Activated gamma-delta T cell treated with Interleukin-2 at 50 U/mL for 16 hours (primary cell): ENCODE measurements around the gene RNF152.
A peak's percentile ranks its signal among the peaks of the same experiment; 100 is the strongest.

Experiments used
- DNase-seq: peaks from one replicate; pipeline ENCODE4 v3.0.0-alpha.2; 2020

Gene RNF152

DNA sequence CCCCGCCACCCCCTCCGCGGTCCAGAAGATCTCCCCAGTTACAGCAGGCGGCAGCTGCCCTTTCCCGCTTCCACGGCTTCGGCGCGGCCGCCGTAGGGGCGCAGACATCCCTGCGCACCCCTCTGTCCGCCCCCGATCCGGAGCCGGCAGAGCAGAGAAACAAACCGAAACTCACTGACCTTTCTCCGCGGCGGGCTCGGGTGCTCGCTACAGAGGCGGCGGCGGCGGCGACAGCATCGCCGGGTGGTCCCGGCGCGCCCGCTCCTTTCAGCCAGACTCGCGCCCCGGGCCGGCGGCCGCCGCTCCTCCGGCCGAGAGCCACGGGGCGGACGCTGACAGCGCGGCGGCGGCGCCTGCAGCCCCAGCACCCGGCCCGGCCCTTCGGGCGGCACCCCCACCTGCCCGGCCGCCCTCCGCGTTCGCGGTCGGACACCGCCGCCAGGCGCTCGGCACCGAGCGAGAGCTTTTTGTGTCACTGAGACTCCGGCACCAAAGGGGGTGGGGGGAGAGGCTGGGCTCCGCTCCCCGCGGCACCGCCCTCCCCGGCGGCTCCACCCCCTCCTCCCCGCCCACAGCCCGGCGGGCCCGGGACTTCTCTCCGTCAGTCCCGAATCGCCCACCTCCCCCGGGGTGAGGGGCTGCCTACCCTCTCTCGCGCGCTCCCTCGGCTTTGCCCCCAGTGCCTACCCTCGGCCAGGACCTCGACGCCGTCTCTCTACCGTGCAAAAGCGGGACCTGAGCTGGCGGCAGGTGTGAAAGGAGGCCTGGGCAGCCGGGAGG is 1.4 kb upstream of the RNF152 start:
- peak; percentile 49 for DNase-seq

DNA sequence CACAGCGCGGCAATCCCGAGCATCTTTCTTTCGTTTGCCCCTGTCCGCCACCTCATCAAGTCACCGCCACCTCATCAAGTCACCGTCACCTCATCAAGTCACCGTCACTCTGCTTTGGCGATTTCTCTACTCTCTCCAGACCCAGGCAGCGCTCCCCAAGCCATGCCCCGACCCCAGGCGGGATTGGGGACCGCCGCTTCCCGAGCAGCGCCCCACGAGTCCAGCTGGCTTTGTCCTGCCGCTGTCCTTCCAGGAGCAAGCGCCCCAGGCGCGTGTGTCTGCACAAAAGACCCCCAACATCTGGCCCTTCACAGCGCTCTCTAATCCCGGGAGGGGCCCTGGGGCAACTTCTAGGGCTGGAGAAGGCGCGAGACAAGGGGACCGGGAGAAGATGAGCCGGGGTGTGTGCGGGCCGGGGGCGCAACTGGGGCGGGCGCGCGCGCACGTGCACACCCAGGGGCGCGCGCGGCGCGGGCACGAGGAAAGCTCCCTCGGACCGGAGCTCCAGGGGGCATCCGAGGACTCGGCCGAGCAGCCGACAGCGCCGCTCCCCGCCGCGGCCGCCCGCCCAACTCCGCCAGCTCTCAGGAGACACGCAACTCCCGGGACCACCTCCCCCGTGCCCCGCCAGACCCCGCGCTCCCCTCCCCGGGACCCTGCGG is 633 bp upstream of the RNF152 start:
- DNase-seq, result peak; percentile 7

DNA sequence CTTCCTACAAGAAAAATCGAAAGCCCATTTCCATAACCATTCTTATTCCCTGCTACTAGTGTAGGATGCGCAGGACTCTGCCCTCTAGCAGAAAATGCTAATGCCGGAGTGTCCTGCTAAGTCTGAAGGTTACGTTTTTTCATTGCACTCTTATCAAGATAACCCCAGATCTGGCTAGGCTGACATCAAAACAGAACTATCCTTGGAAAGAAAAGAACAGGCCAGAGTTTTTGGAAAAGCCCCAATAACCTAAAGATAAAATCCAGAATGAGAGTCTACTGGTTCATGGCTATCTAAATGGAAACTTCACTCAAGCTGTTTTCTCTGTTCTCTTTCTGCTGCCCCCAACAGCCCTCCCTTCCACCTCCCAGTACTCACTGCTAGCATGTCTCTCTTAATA is 913 bp downstream of the RNF152 start:
- DNase-seq, result no peak

DNA sequence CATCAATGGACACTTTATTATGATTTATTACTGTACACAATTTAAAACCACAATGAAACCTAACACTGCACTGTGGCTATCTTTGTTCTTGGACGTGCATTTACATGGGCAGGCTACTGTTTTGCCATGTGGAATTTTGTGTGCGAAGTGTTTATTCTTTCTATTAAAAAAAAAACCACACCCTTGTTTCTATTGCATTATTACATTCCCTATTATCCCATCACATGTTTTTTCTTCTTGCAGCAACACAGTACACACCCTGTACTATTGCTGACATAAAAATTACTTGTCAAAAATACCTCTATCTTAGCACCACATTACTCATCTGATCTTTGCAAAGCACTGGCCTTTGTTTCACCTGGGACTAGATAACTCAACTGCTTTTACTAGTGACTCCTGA is 1.5 kb downstream of the RNF152 start:
- no peak for DNase-seq

DNA sequence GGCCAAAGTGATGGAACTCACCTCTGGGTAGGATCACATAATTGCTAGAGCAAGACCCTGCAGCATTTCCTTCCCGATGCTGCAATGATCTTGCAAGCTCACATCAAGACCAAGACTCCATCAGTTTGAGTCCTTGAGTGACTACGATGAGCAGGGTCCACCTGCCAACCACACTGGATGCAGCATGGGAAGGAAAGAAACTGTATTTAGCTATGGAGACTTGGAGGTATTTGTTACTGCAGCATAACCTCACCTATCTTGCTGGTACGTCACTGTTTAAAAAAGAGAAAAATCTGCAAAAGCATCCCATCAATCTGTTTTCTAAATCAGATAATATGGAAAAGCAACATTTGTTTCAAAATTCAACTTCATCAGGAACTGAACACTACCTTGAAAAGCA is 2.5 kb downstream of the RNF152 start:
- DNase-seq, result no peak

DNA sequence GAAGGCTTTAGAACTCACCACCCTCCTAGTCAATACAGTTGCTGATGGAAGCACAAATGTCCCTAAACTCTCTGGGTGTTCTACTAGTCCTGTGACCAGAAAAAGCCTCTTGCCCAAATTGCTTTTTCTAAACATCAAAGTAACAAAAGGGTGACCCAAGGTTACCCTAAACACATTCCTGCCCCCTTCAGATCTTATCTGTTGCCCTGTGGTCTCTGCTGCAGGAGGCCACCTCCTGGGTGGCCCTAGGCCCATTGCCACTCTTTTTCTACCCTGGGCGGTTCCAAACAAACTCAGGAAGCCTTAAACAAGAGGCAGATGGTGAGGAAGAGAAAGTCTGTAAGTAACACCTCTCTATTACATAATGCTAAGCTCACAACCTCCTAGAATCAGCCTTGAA is 3.3 kb downstream of the RNF152 start:
- DNase-seq, result no peak

DNA sequence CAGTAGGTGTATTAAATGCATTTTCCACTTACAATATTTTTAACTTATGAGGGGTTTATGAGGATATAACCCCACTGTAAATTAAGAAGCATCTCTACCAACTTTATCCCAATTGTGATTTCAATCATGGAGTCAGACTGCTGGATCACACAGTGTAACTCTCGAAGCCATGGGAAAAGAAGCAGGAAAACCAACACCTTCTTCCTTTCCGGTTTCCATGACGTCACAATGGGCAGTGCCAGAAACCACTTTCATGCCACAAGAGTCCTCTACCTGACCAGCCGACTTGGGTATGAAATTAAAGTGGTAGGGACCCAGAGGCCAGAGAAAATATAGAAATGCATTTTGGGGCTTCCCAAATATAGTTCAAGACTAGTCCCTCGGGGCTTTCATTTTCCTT is 4.2 kb downstream of the RNF152 start:
- DNase-seq, result no peak

DNA sequence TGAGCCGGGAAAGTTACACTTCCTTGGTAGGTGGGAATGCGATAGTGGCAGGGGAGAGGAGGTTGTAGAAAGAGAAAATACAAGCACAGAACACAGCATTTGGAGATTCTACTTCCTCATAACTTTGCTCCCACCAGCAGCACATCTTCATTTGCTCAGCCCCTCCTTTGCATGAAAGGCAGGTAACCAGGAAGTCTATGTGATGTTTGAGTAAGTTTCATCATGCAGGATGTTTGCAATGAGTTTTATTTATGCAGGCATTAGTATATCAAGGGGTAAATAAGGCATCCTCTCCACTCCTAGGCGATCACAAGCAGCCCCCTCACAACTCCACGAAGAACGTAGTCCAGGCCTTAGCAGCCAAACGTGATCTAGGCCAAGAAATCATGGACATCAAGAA is 5.0 kb downstream of the RNF152 start:
- DNase-seq, result no peak

DNA sequence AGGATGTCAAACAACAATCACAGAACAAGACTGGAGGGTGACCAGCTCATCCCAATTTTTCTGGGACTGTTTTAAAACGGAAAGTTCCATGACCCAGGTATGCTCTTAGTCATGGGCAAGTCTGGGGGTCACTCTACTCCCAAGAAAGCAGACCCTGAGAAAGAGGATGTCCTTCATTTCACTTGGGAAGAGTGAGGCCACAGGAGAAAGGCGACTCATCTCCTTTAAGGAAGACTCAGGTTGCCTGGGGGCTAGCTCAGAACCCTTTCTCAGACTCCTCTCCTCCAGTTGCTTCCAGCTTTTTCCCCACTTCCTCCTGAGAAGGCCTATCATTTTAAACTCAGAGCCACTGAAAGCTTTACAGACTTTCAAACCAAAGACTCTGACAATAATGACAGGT is 9.3 kb downstream of the RNF152 start:
- no peak for DNase-seq

DNA sequence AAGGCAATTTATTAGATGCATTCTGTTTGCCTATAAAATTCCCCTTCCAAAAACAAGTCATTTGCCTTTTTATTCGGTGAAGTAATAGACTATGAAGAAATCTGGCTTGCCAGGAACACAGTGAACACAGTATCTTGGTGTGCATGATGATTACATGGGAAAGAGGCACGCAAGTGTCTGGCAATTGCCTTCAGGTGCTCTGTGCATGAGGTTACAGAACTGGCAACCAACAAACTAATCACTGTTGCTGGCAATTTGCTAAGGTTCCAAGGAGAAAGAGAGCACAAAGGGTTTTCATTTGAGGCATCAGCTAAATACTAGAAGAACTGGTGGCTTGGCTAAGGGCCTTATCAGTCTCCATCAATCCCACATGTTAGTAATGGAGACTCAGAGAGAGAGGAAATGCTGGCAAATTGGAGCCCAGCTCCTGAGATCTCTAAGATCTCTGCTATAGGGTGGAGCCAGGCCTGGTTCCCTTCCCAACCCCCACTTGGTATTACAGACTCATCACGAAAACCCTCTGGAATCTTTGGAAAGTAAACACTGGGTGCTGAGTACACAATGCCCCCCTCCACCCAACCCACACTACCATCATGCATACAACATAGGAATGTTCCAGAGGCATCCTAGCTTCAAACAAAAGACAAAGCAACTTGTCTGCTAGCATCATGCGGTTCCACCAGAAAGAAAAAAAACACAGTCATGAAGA is 10.4 kb downstream of the RNF152 start:
- no peak for DNase-seq

DNA sequence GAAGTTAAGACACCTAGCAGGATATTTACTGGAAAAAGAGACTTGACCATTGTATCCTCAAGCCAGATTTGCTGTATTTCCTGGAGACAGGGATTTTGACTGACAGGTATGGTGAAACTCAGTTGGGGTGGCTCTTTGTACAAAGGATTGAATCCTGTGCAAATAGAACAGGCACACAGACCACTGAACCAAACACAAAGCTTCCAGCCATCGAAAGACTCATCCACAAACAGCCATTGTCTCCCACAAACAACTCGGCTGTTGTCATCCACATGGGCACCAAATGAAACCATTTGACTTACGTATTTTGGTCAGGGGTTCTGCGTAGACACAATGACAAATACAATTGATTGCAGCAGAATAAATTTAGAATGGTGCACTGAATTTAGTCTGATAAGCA is 15.9 kb downstream of the RNF152 start:
- no peak for DNase-seq

DNA sequence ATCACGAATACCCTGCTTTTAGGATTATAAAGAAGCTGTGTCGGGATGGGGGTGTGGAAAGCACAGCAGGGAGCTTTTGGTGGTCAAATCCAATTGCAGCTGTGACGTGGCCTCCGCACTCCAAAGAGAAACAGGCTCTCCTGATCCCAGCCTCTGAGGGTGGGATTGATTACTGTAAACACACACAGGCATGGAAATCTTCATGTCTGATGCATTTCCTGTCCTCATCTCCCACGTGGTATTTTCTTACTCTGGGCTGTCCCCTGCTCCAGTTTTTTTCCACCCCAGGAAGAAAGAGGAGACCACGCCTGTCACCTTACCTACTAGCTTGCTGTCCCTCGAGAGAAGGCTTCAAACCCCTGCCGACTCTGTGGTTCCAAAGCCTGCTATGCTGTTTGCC is 22.7 kb downstream of the RNF152 start:
- DNase-seq, result no peak

DNA sequence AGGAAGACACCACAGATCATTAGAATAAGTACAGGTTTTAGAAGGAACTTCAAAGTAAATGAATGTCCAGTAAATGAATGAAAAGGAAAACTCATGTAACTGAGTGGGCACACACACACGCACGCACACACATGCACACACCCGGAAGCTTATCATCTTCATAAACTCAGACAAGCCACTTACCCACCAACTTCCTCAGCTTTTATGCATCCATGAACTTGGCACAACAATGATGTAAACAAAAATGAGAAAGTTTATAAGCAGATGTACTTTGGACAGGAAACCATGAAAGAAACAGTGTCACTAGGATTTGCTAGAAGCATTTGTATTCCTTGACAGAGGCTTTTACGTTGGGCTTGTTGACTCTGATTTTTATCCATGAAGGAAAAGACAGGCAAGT is 23.2 kb downstream of the RNF152 start:
- no peak for DNase-seq

DNA sequence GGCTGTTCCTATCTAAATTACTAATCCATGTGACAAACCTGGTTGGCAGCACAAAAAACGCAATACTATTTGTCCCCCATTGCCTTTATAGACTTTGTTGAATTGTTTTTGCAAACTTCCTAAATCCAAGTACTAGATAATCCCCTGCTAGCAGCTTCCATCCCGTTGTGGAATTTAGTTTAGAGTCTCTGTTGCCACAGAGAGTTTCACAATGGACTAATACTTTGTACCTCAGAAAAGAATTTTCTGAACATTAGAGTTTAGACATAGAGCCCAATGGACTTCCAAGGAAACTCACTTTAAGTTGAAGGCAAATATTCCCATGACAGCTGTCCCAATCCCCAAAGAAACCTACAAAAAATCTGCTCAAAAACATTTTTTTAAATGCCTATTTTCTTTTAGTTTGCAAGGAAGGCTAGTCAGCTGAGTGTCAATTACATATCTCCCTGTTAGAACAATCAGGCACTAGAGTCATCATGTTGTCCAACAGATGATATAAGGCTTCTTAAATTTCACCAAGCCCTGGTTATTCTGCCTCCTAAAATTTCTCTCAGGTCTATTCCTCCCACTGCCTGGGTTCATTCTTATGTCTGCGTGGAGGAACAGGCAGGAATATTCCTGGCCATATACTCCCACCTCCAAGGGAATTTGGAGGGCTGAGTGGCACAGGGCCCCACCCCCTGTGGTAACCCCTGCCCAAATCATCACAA is 27.2 kb downstream of the RNF152 start:
- no peak for DNase-seq

DNA sequence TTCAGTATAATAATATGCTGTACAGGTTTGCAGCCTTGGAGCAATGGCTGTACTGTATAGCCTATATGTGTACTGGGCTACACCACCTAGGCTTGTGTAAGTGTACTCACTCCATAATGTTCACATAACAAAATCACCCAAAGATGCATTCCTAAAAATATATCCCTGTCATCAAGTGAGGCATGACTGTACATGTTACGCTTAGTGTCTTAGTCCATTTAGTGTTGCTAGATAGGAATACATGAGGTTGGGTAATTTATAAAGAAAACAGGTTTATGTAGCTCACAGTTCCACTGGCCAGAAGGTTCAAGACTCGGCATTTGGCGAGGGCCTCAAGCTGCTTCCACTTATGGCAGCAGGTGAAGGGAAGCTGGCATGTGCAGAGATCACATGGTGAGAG is 31.4 kb downstream of the RNF152 start:
- DNase-seq, result no peak

DNA sequence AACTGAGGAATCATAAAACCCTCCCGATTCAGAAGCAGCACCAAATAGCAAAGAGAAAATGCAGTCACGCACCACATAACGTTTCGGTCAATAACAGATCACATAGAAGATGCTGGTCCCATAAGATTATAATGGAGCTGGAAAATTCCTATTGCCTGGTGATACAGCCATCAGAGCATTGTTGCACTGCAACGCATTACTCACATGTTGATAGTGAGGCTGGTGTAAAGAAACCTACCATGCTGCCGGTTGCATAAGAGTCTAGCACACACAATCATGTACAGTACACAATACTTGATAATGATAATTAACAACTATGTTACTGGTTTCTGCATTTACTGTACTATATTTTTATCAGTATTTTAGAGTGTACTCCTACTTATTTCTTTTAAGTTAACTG is 32.5 kb downstream of the RNF152 start:
- DNase-seq, result no peak

DNA sequence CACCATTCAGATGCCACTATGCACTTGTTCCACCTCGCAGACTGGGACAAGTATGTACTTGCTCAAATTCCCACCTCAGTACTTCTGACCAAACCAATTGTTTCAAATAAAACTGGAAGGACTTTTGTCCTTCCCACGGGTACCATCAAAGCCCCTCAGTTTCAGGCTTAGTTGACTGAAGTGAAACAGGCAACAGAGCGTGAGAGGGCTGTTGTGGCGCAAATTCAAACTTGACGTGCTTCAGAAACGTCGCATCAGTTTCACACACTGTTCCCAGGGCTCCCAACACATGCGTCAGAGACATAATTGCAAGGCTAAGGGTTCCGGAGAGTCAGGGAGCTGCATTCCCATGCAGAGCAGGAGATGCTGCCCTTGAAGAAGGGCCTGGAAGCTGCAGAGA is 33.7 kb downstream of the RNF152 start:
- DNase-seq, result no peak

DNA sequence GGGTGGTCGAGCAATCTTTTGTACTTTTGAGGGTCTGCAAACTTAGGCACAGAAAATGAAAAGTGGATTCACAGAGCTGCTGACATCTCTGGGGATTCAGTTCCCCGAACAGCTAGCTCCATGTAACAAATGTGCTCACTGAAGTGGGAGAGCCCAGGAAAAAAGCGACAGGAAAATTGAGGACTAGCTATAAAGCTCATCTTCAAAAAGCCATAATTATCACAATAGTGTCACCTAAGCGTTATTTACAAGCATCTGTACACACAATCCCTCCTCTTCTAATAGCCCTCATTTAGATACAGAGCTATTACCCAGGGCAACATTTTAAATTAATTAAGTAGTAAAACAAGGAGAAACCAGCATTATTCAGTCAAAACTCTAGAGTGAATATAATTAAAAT is 36.1 kb downstream of the RNF152 start:
- no peak for DNase-seq

DNA sequence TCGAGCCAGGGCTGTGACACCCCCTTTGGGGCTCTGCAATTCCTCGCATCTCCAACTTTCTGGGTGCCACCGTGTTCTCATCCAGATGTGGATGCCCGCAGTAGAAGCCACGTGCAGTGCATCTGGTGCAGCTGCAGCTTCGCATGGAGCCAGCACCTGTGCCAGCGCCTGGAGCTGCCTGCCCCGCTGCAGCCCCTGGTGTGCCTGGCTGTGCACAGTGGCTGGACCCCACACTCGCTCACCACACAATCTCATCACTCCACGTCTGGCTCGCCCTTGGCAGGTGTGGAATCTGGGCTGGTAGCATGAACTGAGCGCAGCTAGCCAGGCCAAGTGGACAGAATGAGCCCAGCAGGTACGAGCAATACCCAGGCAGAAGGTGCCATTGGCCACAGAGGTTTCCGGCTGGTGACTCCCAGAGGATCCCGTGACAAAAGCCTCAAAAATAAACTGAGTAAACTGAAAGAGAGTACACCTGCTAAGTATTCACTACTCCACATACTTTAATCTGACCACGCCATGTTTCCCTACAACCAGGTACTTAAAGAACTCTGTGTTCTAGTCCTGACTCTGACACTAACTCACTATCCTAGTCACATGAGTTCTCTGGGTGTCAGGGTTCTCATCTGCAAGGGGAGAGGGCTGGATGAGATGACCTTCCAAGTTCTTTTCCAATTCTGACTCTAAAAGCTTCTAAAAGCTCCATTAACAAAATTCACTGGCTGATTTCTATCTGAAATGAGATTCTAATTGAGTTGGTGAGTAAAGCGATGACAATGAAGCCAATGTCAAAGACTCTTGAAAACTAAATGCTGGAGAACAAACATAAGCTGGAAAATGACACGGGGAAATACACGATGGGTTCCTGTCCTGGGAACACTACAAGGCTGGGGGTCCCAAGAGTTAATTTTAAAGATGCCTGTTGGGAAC is 37.1 kb downstream of the RNF152 start:
- no peak for DNase-seq

DNA sequence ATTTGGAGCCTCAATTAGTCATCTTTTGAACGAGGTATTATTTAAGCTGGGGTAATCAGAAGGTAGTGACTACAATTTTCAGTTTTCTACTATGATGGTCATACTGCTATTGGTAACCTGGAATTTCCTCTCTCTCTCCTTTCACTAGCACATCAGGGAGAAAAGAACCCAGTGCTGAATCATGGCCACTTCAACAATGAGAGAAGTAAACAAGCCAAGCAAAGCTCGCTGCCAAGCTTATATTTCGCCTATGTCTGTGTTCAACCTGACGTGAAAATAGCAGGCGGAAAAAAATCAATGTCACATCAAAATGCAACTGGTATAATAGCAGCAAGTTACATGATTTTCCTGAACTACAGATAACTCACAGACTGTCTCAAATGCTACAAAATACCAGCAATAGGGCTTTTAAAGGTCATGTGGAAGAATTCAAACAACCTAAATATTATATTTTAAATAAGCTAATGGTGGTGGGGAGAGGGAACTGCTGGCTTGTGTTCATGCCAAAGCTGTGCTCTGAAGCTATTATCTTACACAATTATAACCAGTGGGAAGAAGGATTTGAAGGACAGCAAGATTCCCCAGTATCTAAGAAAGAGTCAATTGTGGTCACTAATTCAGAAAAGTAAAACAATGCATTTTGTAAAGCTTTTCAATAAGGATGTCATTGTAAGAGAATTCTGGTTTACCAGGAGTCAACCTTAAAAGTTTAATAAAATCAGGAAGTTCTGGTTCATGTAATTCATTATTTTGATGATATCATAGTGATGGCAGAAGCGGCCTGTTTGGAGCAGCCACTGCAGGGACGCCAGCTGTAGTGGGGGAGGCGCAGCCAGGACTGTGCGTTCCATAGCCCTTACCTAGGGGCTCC is 38.0 kb downstream of the RNF152 start:
- no peak for DNase-seq

DNA sequence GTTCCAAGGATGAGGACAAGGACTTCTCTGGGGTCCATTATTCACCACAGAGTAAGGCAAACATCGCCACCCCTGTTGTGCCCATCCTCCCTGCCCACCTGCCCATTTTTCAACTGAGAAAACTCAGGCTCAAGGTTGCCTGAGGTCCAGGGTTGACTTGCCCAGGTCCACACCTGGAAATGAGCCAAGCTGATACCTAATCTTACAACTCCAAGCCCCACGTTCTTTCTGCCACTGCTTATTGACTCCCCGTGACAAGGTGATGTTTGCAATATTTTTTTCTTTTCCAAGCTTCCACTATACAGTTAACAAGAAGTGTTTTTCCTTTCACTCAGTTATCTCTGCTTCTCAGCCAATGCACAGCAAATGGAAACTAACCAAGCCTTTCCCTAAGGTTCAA is 39.0 kb downstream of the RNF152 start:
- no peak for DNase-seq
